Left lung (tissue), 10 donors: ENCODE results near the gene MXD3. TPM values are rescaled to one million over a fixed set of nuclear protein-coding genes. Genes with fewer than 3 reads are reported as not detected.

ENCODE experiments used
- ATAC-seq: fragments of 200-7000 bp; cut with Tn5 transposase; one replicate; pipeline ENCODE4 v1.9.1; 2020; ENCODE audit warnings: moderate library complexity
- DNase-seq, 4 donors: peaks; one replicate each; pipeline ENCODE4 v3.0.0-alpha.2; 2013 to 2020
- H3K27ac ChIP-seq, 2 donors: fragments of 200-600 bp; sonication (generic) in 1 of 2; one replicate each; pipeline versions ENCODE4 v1.5.0 to v1.8.0; 2020 to 2021
- H3K27me3 ChIP-seq, 2 donors: fragments of 200-600 bp; sonication (generic) in 1 of 2; one replicate each; pipeline versions ENCODE4 v1.5.0 to v1.8.0; 2020 to 2021
- H3K36me3 ChIP-seq, 2 donors: fragments of 200-600 bp; sonication (generic) in 1 of 2; one replicate each; pipeline versions ENCODE4 v1.5.0 to v1.8.0; 2020 to 2021
- H3K4me1 ChIP-seq, 2 donors: fragments of 200-600 bp; one replicate each; pipeline ENCODE4 v1.8.0; 2021
- H3K4me3 ChIP-seq, 2 donors: fragments of 200-600 bp; sonication (generic) in 1 of 2; one replicate each; pipeline versions ENCODE4 v1.5.0 to v1.8.0; 2020 to 2021; ENCODE audit warnings: mild to moderate bottlenecking in 1 of 2
- H3K9me3 ChIP-seq, 2 donors: fragments of 200-600 bp; sonication (generic) in 1 of 2; one replicate each; pipeline versions ENCODE4 v1.5.0 to v1.8.0; 2020 to 2021
- CTCF ChIP-seq, 2 donors: fragments of 200-600 bp; sonication (generic) in 1 of 2; IDR thresholded peaks; one replicate each; pipeline versions ENCODE4 v1.5.0 to v1.8.0; 2021; ENCODE audit warnings: antibody characterized with exemption in 2 of 2
- intact Hi-C, 2 donors: fragments of 100-400 bp; cut with DNase I; formaldehyde crosslinking; loops; one replicate each; pipeline versions ENCODE4 v1.11.2 to v1.14.2; 2022
- polyA plus RNA-seq, 6 donors: library from polyadenylated mRNA; unstranded; fragments of 120-200 nt; gene quantifications; one replicate each; pipeline ENCODE4 v1.2.1, GENCODE V29; 2013; ENCODE audit not compliant: insufficient read length in 6 of 6
- total RNA-seq, 2 donors: library from RNA; stranded (reverse); fragmentation: NEBNext Ultra II Directional; extraction: Animal tissue kit (Norgen Biotek cat#: 25700); gene quantifications; one replicate each; pipeline ENCODE4 v1.2.1, GENCODE V29; 2021
- donor health status: DM: no; HTN: yes; CAD: no.
- donor health status: DM: no; HTN: no; CAD: no.

MXD3 gene
- total and polyA plus RNA-seq, 8 donors, result 10.8 to 36.5 (median 22.0) TPM

GRCh38 chr5:177294632-177295031, 17.1 kb downstream of the MXD3 start:
- no peaks in the 10 kb centered on the region for H3K9me3 ChIP-seq
- peaks cover 6 to 46% of the 10 kb centered on the region in 2 donors for H3K4me1 ChIP-seq
- no peak overlapping the region for H3K4me3 ChIP-seq
- no peaks in the 10 kb centered on the region for H3K27me3 ChIP-seq
- ATAC-seq, result no peak
- no peak for DNase-seq
- H3K36me3 ChIP-seq, result peaks cover 0 to 69% of the 10 kb centered on the region in 2 donors
- peak overlapping the region in 1 of 2 donors; percentile 77 for H3K27ac ChIP-seq
- no peak for TF ChIP-seq CTCF (IDR thresholded peaks at IDR 0.05)
- intact Hi-C loops, result no loop called here

- Histone ChIP-seq H3K4me1 (peaks cover 6 to 40% of the 10 kb centered on the region in 2 donors), H3K9me3 (no peaks in the 10 kb centered on the region), H3K27ac (no peak overlapping the region), H3K4me3 (no peak overlapping the region), H3K27me3 (no peaks in the 10 kb centered on the region), H3K36me3 (peaks cover 0 to 76% of the 10 kb centered on the region in 2 donors)
- intact Hi-C loops, result no loop called here
- TF ChIP-seq CTCF (IDR thresholded peaks at IDR 0.05), result no peak
- DNase-seq, result no peak
- ATAC-seq, result no peak
Measured at GRCh38 chr5:177293819-177294581, 17.7 kb downstream of the MXD3 start.

- Histone ChIP-seq H3K36me3 (peaks cover 0 to 96% of the 10 kb centered on the region in 2 donors), H3K4me1 (peaks cover 5 to 20% of the 10 kb centered on the region in 2 donors), H3K9me3 (no peaks in the 10 kb centered on the region), H3K4me3 (no peak overlapping the region), H3K27me3 (no peaks in the 10 kb centered on the region), H3K27ac (no peak overlapping the region)
- DNase-seq (no peak), ATAC-seq (no peak)
- no peak for TF ChIP-seq CTCF (IDR thresholded peaks at IDR 0.05)
- intact Hi-C loops, result no loop called here
Measured at GRCh38 chr5:177291735-177292134, 20.0 kb downstream of the MXD3 start.

GRCh38 chr5:177290816-177291596, 20.7 kb downstream of the MXD3 start:
- no peak for TF ChIP-seq CTCF (IDR thresholded peaks at IDR 0.05)
- H3K27ac ChIP-seq, result no peak overlapping the region
- H3K36me3 ChIP-seq, result peaks cover 0 to 98% of the 10 kb centered on the region in 2 donors
- H3K27me3 ChIP-seq, result no peaks in the 10 kb centered on the region
- no peaks in the 10 kb centered on the region for H3K9me3 ChIP-seq
- H3K4me1 ChIP-seq, result peaks cover 0 to 12% of the 10 kb centered on the region in 2 donors
- no peak for DNase-seq
- intact Hi-C loops, result no loop called here
- no peak overlapping the region for H3K4me3 ChIP-seq
- no peak for ATAC-seq

- DNase-seq (no peak), ATAC-seq (no peak)
- Histone ChIP-seq H3K27ac (no peak overlapping the region), H3K27me3 (no peaks in the 10 kb centered on the region), H3K4me3 (no peak overlapping the region), H3K36me3 (peaks cover 0 to 98% of the 10 kb centered on the region in 2 donors), H3K4me1 (no peaks in the 10 kb centered on the region), H3K9me3 (no peaks in the 10 kb centered on the region)
- no peak for TF ChIP-seq CTCF (IDR thresholded peaks at IDR 0.05)
- intact Hi-C loops, result no loop called here
Measured at GRCh38 chr5:177288191-177288590, 23.5 kb downstream of the MXD3 start.
